Lower leg skin (tissue), 4 donors: ENCODE results near the gene CKB. TPM values are rescaled to one million over a fixed set of nuclear protein-coding genes. Genes with fewer than 3 reads are reported as not detected.

Source experiments
- DNase-seq, 2 donors: peaks; one replicate each; pipeline ENCODE4 v3.0.0-alpha.2; 2019; ENCODE audit warnings: low spot score in 2 of 2
- H3K4me3 ChIP-seq: fragments of 200-600 bp; sonication (generic); 2 replicates; pipeline ENCODE4 v1.5.1; 2017; ENCODE audit warnings: mild to moderate bottlenecking, low read depth; ENCODE audit not compliant: poor library complexity, severe bottlenecking
- POLR2A ChIP-seq, 2 donors: fragments of 450-650 bp; IDR thresholded peaks; one replicate each; pipeline ENCODE4 v1.6.1; 2016 to 2017; ENCODE audit warnings: antibody characterized with exemption in 2 of 2, mild to moderate bottlenecking in 1 of 2, moderate library complexity in 1 of 2
- WGBS, 2 donors: methylation state at CpG; one replicate each; pipeline ENCODE4 v1.1.5; 2018; 5-methylcytosine and 5-hydroxymethylcytosine counted together
- intact Hi-C: fragments of 100-400 bp; cut with DNase I; formaldehyde crosslinking; loops from one replicate; pipeline ENCODE4 v1.15.0; 2023; ENCODE audit warnings: low total_unique reads
- total RNA-seq, 4 donors: library from RNA; depleted of rRNA; stranded (reverse); fragments of >200 nt; gene quantifications; one replicate each; pipeline ENCODE4 v1.1.0, GENCODE V29; 2016
- TF ChIP-seq, protein P1 (sequence below), 3 donors: fragments of 450-650 bp; IDR thresholded peaks; one replicate each; pipeline ENCODE4 v1.5.1; 2016; ENCODE audit warnings: antibody characterized with exemption in 3 of 3, mild to moderate bottlenecking in 3 of 3, moderate library complexity in 2 of 3

Gene CKB
- total RNA-seq, 4 donors from 2014 or later: 168 to 236 (median 214) TPM

- WGBS, 2 donors: 75 to 77% methylated on average over 16 of the region's 16 CpGs
- H3K4me3 ChIP-seq: no peak overlapping the region
- intact Hi-C loops: no loop called here
- DNase-seq: no peak
- no peak for TF ChIP-seq POLR2A (IDR thresholded peaks at IDR 0.05)
- TF ChIP-seq, protein P1, sequence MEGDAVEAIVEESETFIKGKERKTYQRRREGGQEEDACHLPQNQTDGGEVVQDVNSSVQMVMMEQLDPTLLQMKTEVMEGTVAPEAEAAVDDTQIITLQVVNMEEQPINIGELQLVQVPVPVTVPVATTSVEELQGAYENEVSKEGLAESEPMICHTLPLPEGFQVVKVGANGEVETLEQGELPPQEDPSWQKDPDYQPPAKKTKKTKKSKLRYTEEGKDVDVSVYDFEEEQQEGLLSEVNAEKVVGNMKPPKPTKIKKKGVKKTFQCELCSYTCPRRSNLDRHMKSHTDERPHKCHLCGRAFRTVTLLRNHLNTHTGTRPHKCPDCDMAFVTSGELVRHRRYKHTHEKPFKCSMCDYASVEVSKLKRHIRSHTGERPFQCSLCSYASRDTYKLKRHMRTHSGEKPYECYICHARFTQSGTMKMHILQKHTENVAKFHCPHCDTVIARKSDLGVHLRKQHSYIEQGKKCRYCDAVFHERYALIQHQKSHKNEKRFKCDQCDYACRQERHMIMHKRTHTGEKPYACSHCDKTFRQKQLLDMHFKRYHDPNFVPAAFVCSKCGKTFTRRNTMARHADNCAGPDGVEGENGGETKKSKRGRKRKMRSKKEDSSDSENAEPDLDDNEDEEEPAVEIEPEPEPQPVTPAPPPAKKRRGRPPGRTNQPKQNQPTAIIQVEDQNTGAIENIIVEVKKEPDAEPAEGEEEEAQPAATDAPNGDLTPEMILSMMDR (IDR thresholded peaks at IDR 0.05): no peak
These were observed 35.6 kb upstream of the CKB start for GRCh38 chr14:103558071-103558882.

DNA sequence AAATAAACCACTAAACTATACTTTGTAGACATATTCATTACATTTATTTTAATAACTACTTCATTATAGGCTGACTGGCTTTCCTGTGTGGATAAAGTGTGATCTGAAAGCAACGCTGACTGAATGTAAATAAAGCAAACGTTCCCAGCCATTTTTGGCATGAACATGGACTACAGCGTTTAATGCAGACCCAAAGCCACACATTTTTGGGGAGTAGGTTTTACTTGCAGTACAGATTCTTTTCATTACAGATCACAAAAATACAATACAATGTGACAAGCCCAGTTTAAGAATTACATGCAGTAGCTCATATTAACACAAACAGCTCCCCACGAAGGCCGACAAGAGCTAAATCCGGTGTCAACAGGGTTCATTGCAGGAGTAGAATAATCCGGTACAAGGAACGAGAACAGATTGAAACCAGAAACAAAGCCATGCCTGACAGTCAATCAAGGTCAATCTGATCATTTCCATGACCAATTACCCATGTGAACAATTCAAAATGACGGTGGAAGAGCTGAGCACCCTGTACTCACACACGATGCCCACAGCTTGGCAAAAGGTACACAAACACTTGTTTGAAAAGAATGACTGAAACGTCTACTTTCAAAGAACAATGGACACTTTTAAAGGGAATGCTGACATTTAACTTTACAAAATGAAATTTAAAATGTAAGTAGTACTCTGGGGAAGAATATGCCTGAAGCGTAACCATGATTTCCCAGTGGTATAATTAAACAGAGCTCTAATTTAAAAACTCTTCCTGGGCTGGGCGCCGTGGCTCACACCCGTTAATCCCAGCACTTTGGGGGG lies 34.5 kb upstream of the CKB start:
- whole genome bisulfite sequencing, 2 donors: 46 to 51% methylated on average over 15 of the region's 15 CpGs
- intact Hi-C loops: no loop called here
- TF ChIP-seq POLR2A (IDR thresholded peaks at IDR 0.05): no peak
- TF ChIP-seq, protein P1 (IDR thresholded peaks at IDR 0.05): no peak
- no peak overlapping the region for H3K4me3 ChIP-seq
- no peak for DNase-seq

DNA sequence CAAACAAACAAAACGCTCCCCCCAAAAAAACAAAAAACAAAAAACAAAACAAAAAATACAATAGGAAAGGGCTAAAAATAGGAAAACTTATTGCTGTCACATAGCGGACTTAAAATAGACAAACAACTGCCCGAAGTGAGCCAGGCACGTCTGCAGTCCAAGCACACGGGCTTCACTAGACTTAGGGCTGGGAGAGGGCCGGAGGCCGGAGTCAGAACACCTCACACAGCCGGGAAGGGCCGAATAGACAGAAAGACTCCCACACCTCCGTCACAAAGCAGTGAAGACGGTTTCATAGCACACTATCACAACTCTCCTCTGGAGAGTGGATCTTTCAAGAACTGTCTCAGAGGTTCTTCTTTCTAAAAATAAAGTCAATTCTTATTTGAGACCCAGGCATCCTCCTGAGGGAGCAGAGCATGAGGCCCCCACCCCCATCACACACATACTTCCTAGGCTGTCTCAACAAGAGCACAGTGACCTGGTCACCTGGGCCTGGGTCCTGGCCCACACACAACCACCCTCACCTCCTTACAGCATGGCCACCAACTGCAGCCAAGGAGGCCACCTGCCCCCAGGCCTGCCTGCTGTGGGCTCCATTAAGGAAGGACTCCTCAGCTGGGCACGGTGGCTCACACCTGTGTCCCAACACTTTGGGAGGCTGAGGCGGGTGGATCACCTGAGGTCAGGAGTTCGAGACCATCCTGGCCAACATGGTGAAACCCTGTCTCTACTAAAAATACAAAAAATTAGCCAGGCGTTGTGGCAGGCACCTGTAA lies 33.1 kb upstream of the CKB start:
- no peak overlapping the region for H3K4me3 ChIP-seq
- no peak for TF ChIP-seq POLR2A (IDR thresholded peaks at IDR 0.05)
- TF ChIP-seq, protein P1 (IDR thresholded peaks at IDR 0.05): no peak
- DNase-seq: no peak
- 83 to 88% methylated on average over 15 of the region's 15 CpGs for WGBS, 2 donors
- intact Hi-C loops: no loop called here

- H3K4me3 ChIP-seq: no peak overlapping the region
- DNase-seq: no peak
- intact Hi-C loops: no loop called here
- WGBS, 2 donors: 83 to 84% methylated on average over 11 of the region's 11 CpGs
- TF ChIP-seq POLR2A (IDR thresholded peaks at IDR 0.05): no peak
- TF ChIP-seq, protein P1 (IDR thresholded peaks at IDR 0.05): no peak
These were observed 30.2 kb upstream of the CKB start for GRCh38 chr14:103552846-103553210.

DNA sequence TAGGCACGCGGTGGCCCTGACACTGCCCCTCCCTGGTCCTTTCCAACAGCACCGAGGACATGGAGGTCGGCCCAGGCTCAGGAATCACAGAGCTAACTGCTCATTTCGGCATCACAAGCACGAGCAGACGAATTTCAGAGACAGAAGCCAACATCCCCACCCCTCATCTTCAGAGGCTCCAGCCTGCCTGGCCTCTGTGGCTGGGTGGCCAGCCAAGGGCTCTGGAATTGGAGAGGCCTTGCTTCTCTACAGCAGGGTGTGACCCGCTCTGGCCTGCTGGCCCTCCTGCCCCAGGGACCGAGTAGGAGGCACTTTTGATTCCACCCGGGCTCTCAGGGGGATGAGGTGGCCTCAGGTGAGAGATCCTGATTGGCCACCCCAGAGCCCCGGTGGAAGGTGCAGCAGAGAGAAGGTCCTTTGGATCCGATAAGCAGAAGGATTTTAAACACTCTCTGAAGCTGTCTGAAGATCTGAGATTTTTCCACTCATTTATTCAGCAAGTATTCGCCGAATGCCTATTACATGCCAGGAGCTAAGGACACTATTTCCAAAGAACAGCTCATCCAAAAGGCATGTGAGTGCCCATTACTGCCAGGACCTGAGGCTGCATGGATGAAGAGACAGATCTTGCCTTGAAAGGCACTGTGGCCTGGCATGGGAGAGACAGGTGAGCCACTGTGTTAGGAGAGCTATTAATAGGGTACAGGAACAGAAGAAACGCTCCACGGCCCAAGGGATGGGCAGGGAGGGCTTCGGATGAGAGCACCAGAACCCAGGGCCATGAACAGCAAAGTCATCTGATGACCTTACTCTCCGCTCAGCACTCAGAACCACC lies 29.6 kb upstream of the CKB start:
- intact Hi-C loops: no loop called here
- H3K4me3 ChIP-seq: no peak overlapping the region
- no peak for TF ChIP-seq POLR2A (IDR thresholded peaks at IDR 0.05)
- TF ChIP-seq, protein P1 (IDR thresholded peaks at IDR 0.05): no peak
- WGBS, 2 donors: 29 to 32% methylated on average over 17 to 18 of the region's 18 CpGs
- peak; percentile 59 to 91 for DNase-seq
